Epithelial cell of proximal tubule (primary cell): ENCODE measurements around the gene KIAA1328. TPM values are rescaled to one million over a fixed set of nuclear protein-coding genes. Genes with fewer than 3 reads are reported as not detected.

Experiments
- DNase-seq: peaks from one replicate; pipeline ENCODE4 v3.0.0-alpha.2; 2011; ENCODE audit warnings: low read depth
- H3K4me3 ChIP-seq: 2 replicates; pipeline ENCODE4 v1.5.1; 2011; ENCODE audit warnings: low read depth, mild to moderate bottlenecking, low read length
- CTCF ChIP-seq: conservative IDR thresholded peaks from 2 replicates; pipeline ENCODE4 v1.5.1; 2012; ENCODE audit warnings: low read depth, mild to moderate bottlenecking, low read length
- total RNA-seq: library from RNA; depleted of rRNA; stranded (reverse); fragments of >200 nt; gene quantifications from 2 replicates; pipeline ENCODE4 v1.2.3, GENCODE V29; 2015

KIAA1328 gene
- total RNA-seq, 1 donor from 2014 or later: 8.2 TPM

- TF ChIP-seq CTCF: no peak
- no peak for DNase-seq
- H3K4me3 ChIP-seq: no peak overlapping the region
These were observed 378.4 kb downstream of the KIAA1328 start for GRCh38 chr18:37207343-37207742.

- no peak for DNase-seq
- no peak for TF ChIP-seq CTCF
- H3K4me3 ChIP-seq: no peak overlapping the region
These were observed 381.9 kb downstream of the KIAA1328 start for GRCh38 chr18:37210781-37211180.

GRCh38 chr18:37218022-37218590 is 389.2 kb downstream of the KIAA1328 start:
- DNase-seq: no peak
- TF ChIP-seq CTCF: no peak

GRCh38 chr18:37219257-37219656 is 390.3 kb downstream of the KIAA1328 start:
- H3K4me3 ChIP-seq: no peak overlapping the region
- no peak for TF ChIP-seq CTCF

More at GRCh38 chr18:37218022-37218590, 389.2 kb downstream of the KIAA1328 start:
- no peak overlapping the region for H3K4me3 ChIP-seq

GRCh38 chr18:37222354-37222998 is 393.5 kb downstream of the KIAA1328 start:
- DNase-seq: no peak
- H3K4me3 ChIP-seq: no peak overlapping the region
- TF ChIP-seq CTCF: no peak

More at GRCh38 chr18:37219257-37219656, 390.3 kb downstream of the KIAA1328 start:
- no peak for DNase-seq

- H3K4me3 ChIP-seq: no peak overlapping the region
- TF ChIP-seq CTCF: no peak
- no peak for DNase-seq
These were observed 394.1 kb downstream of the KIAA1328 start for GRCh38 chr18:37222999-37223378.

- TF ChIP-seq CTCF: no peak
- no peak for DNase-seq
- no peak overlapping the region for H3K4me3 ChIP-seq
These were observed 396.4 kb downstream of the KIAA1328 start for GRCh38 chr18:37225279-37225678.
